ENCODE data around the gene IGSF8.

Gene IGSF8

DNA sequence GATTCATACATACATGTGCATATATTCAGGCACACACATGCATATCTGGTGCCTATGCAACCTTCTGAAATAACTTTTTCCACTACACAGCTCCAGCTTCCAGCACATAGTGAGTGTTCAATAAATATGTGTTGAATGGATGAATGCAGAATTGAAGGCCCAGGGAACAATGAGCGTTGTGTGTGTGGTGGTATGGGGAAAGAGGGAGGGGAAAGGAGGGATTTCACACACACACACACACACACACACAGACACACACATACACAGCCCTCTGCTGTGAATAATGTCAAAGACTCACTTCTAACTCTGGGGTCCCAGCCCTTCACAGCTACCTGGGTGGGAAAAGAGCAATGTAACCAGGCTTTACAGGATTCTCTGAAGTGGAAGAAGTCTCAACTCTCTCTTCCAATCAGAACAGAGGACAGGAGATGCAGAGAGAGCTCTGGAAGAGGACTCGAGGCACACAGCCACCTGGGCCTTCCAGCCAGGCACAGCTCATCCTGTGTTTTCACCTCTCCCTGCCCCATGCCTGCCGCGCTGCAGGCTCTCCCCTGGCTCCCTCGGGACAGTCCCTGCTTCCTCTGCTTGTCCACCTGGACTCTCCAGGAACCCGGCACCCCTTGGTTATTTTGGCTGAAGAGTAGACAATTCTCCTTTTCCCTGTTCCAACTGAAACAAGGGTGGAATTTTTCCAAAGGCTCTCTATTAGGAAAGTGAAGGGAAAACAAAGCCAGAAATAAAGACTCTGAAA, 5.4 kb upstream of the IGSF8 start:
- DNase-seq = no peak

- no peak for DNase-seq
Measured at GRCh38 chr1:160101717-160102522, 3.5 kb upstream of the IGSF8 start.

DNA sequence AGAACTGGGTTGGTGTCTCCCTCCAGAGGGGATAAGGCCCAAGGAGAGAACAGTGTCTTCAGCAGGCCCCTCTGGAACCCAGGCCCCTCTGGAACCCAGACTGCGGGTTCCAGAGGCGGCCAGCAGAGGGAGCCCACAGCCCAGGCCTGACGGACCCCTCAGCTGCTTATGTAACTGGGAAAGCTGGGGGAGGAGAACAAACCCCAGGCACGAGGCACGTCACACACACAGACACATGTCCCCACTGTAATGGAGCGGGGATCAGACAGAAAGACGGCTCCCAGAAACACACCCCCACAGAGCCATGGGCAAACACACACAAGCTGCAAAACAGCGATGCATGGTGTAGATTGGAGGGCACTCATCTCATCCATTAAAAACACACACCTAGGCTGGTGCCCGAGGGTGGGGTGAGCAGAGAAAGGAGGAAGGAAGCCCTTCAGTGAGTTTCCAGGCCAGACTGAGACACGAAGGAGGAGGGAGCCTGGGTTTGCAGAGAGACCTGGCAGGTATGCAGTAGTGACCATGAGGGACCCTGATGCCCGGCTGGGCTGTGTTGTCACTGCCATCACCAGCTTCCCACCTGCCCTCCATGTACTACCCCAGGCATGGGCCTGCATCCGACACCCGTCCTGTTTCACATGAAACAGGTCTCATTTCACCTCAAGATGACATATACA, 2.8 kb upstream of the IGSF8 start:
- peak; percentile 78 to 89 for DNase-seq

- no peak for DNase-seq
Measured at GRCh38 chr1:160099716-160100375, 1.4 kb upstream of the IGSF8 start.

DNA sequence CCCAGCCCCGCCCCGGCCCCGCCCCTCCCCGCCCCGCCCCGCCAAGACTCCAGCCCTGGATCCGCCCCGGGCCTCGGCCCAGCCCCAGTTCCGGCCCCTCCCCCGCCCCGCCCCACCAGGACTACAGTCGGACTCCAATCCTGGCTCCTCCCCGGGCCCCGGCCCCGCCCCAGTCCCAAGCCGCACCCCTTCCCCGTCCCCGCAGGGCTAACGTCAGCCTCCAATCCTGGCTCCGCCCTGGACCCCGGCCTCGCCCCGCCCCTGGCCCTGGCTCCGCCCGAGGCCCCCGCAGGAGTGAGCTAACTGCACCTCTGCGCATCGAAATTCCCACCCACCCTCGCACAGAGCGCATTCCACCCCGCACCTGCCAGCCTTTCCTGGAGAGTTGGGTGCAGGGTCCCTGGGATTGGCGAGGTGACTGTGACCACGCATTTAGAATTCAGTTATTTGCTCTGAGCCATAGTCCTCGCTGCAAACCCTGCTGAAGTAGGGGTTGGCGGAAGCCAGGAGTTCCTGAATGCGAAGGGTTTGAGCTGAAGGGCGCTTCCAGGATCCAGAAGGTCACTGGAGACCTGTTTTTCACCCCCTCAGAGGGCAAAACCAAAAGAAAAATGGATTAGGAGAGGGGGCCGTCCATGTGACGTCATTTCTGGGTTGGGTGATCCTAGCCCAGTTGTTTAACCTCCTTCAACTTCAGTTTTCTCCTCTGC, 588 bp upstream of the IGSF8 start:
- peak; percentile 88 to 98 for DNase-seq

- no peak for DNase-seq
Measured at GRCh38 chr1:160097151-160097910, 1.1 kb downstream of the IGSF8 start.

DNA sequence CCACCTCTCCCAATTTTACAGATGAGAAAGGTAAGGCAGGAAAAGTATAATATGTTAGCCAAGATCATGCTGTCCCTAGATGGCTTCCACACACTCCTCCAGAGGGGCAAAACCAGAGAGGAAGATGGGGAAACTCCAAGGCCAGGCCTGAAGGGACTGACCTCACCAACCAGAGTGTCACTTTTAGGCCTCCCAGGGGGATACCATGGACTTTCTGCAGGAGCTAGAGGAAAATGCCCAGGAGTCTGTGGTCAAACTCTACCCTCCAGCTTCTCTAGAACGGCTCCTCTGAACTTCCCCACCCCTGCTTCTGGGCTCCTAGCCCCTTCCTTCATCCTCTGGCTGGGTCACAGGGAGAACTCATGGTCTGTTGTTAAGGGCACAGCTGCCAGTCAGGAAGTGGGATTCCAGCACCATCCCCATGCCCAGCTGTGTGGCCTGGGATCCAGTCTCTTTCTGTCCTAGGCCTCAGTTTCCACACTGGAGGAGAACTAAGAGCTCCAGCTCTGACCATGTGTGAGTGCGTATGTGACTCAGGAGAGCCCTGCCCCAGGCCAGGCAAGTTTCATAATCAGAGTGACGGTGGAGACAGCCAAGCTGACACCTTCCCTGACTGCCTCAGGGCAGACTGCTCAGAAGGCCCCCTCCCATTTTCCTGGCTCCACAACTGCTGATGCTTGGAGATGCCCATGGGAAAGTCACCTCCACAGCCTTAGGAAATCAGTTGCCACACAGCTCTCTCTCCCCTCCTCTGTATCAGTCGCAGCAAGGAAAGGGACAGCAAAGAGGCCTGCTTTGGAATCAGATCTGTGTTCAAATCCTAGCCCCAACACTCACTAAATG, 1.9 kb downstream of the IGSF8 start:
- no peak for DNase-seq

DNA sequence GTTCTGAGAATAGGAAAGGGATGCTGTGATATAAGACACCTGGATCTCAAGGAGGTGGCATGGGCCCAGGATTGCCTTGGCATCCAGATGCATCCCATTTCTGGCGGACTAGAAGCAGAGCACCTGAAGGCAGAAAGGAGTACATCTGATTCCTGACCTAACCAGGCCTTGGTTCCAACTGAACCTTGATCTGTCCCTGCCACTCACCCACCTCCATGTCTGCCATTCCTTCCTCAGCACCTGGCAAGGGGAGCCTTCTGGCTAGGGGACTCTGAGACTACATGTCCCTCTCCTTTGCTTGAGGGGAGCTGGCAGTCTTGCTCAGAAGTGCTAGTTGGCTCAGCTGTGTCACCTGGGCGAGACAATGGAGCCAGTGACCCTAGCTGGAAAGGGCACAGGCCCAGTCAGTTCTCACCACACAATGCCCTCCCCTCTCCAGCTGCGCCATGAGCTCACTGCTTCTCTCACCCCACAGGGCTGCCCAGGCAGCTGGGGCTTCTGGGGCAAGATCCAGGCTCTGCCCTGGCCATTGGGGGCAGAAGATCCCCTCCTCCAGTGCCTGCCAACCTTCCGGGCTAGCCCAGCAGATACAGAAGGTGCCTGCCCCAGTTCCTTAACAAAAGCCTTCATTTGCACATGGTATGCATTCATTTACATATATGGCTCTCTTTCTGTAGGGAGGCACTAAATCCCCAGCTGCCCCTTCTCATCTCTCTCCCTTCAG, 2.9 kb downstream of the IGSF8 start:
- no peak for DNase-seq

DNA sequence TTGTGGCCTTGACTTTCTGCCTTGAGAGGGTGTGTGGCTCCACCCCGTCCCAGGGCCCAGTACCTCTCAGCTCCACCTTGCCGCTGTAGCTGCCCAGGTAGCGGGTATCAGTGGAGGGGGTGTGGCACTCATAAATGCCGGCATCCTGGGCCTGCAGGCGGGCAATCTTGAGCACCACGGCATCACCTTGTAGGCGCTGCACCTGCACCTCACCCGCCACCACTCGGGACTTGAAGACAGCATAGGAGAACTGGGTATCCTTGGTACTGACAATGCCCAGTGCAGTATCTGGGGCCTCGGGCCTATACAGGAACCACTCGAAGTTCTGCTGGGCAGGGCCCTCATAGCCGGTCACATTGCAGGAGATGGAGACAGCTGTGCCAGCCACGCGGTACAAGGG, 3.6 kb downstream of the IGSF8 start:
- DNase-seq = no peak

DNA sequence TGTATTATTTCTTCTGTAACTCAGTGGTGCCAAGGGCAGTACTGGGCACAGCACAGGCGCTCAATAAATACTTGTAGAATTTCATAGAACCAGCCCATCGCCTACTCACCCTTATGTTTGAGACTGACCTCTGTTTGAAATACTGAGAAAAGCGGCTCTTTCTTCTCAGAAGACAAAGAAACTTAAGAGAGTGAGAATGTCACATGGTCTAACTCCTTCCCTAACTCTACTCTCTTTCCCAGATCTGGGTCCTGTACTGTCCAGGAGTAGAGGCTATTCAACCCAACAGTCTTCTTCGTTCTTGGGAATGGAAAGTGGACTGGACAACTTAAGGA, 4.2 kb downstream of the IGSF8 start:
- no peak for DNase-seq

DNA sequence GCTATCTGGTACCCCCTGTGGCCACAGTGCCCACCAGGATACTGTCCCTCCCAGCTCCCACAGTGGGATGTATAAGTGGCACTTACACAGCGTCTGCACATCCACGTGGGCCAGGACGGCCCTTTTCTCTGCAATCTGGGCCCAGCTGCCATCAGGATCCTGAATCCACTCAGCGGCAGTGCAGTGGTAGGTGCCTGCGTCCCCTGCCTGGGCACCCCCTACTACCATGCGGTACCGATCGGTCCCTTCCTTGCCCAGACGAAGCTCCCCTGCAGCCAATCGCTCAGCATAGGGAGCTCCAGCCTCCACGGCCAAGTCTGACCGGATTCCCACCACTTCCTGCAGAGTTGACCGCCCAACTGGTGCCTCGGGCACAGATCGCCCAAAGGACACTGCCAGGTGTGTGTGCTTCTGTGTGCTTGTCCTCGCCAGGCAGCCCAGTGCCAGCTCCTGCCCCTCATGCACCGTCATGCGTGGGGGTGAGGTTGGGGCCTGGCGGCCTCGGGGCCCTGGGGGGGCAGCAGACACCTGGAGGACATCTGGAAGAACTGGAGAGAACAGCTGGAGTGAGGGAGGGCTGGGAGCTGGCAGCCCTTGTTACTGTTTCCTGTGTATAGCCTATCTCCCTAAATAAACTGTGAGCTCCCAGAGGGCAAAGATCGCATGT, 4.7 kb downstream of the IGSF8 start:
- DNase-seq = no peak

- DNase-seq = no peak
Measured at GRCh38 chr1:160093069-160093395, 5.4 kb downstream of the IGSF8 start.

GRCh38 chr1:160092366-160093068, 5.9 kb downstream of the IGSF8 start:
- DNase-seq = no peak

- DNase-seq = no peak
Measured at GRCh38 chr1:160091666-160092223, 6.7 kb downstream of the IGSF8 start.

DNA sequence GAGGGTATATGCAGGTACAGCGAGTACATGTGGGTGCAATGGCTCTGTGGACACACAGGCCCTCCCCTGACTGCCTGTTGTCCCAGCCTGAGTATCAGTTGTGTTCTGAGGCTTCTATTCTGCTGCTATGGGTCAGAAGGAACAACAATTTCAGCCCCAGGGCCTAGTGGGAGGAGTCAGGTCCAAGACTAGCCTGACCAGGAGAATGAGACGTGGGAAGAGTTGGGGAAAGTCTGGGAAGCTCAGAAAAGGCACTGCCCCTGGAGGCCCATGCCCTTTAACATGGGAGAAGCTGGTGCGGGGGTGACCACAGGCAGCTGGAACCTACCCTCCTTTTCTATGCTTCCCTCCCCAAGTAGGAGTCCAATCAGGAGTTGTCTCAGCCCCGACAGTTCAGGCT, 7.7 kb downstream of the IGSF8 start:
- DNase-seq = no peak

DNA sequence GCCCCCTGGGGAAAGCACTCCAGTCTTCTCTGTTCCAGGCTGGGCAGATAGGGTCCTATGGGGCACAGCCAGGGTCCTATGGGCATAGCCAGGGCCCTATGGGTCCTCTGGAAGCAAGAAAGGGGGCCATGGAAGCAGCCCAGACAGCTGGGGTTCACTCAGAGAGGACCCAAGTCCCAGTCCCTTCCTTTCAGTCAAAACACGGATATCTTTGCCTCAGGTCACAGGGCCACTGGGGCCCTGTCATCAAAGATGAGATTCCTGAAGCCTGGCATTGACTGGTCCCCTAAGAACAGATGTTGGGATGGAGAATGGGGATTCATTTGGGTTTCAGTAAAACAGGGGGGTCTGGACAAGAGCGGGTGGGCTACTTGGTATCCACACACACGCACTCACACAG, 8.5 kb downstream of the IGSF8 start:
- DNase-seq = no peak

GRCh38 chr1:160087118-160087662, 11.2 kb downstream of the IGSF8 start:
- no peak for DNase-seq

- DNase-seq = no peak
Measured at GRCh38 chr1:160086456-160086892, 11.9 kb downstream of the IGSF8 start.
